22Rv1 (cell line): ENCODE measurements around the gene PCDHB10.

ENCODE experiments used
- ZFX ChIP-seq: fragments of 450-650 bp; IDR thresholded peaks from 2 replicates; pipeline ENCODE4 v1.6.1; 2017; ENCODE audit warnings: antibody characterized with exemption, borderline replicate concordance
- TF ChIP-seq, protein P1 (sequence below): fragments of 450-650 bp; IDR thresholded peaks from 2 replicates; pipeline ENCODE4 v1.5.1; 2017; ENCODE audit warnings: mild to moderate bottlenecking

GRCh38 chr5:141241496-141241895 lies 49.3 kb downstream of the PCDHB10 start:
- TF ChIP-seq, protein P1, sequence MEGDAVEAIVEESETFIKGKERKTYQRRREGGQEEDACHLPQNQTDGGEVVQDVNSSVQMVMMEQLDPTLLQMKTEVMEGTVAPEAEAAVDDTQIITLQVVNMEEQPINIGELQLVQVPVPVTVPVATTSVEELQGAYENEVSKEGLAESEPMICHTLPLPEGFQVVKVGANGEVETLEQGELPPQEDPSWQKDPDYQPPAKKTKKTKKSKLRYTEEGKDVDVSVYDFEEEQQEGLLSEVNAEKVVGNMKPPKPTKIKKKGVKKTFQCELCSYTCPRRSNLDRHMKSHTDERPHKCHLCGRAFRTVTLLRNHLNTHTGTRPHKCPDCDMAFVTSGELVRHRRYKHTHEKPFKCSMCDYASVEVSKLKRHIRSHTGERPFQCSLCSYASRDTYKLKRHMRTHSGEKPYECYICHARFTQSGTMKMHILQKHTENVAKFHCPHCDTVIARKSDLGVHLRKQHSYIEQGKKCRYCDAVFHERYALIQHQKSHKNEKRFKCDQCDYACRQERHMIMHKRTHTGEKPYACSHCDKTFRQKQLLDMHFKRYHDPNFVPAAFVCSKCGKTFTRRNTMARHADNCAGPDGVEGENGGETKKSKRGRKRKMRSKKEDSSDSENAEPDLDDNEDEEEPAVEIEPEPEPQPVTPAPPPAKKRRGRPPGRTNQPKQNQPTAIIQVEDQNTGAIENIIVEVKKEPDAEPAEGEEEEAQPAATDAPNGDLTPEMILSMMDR: no peak
- TF ChIP-seq ZFX: no peak
